K562 (cell line): ENCODE measurements around the gene CLDN20. TPM values are rescaled to one million over a fixed set of nuclear protein-coding genes. Genes with fewer than 3 reads are reported as not detected.

Experiments used
- CHD2 ChIP-seq: IDR thresholded peaks from 2 replicates; pipeline ENCODE4 v1.6.1; 2011; ENCODE audit warnings: low read depth, low read length
- CXXC5 ChIP-seq: fragments of 250-450 bp; sonication (Bioruptor Pico); IDR thresholded peaks from 2 replicates; pipeline ENCODE4 v1.8.0; 2022; ENCODE audit warnings: inconsistent platforms, mild to moderate bottlenecking, moderate library complexity
- EGR1 ChIP-seq: fragments of 450-650 bp; conservative IDR thresholded peaks from 2 replicates; pipeline ENCODE4 v1.6.1; 2017; ENCODE audit warnings: mild to moderate bottlenecking
- GABPA ChIP-seq: fragments of 200-800 bp; sonication (Bioruptor generic); conservative IDR thresholded peaks from 2 replicates; pipeline ENCODE4 v1.6.1; 2016; ENCODE audit warnings: low read depth, missing genetic modification characterization, missing compliant biosample characterization
- HCFC1 ChIP-seq: IDR thresholded peaks from 2 replicates; pipeline ENCODE4 v1.6.1; 2012; ENCODE audit warnings: low read depth, low read length, improper control_type of control experiment
- HNRNPLL ChIP-seq: fragments of 200-400 bp; formaldehyde crosslinking; IDR thresholded peaks from 2 replicates; pipeline ENCODE4 v1.6.1; 2017; ENCODE audit warnings: low read length, low read depth, mild to moderate bottlenecking; ENCODE audit not compliant: poor library complexity, severe bottlenecking
- JUNB ChIP-seq: fragments of 450-650 bp; formaldehyde crosslinking; conservative IDR thresholded peaks from 2 replicates; pipeline ENCODE4 v1.4.0; 2020; ENCODE audit warnings: mild to moderate bottlenecking
- MED1 ChIP-seq: sonication (generic); formaldehyde crosslinking; IDR thresholded peaks from 2 replicates; pipeline ENCODE4 v1.8.1; 2023; ENCODE audit warnings: missing genetic modification reagents, borderline replicate concordance
- NFATC3 ChIP-seq: fragments of 450-650 bp; IDR thresholded peaks from 2 replicates; pipeline ENCODE4 v1.6.1; 2017; ENCODE audit warnings: mild to moderate bottlenecking
- NR1H2 ChIP-seq: sonication (generic); formaldehyde crosslinking; IDR thresholded peaks from 2 replicates; pipeline ENCODE4 v1.4.0; 2020; ENCODE audit warnings: mild to moderate bottlenecking, missing genetic modification reagents
- POLR2AphosphoS2 ChIP-seq: IDR thresholded peaks from 2 replicates; pipeline ENCODE4 v1.6.1; 2012; ENCODE audit warnings: low read length, improper control_type of control experiment
- POLR3G ChIP-seq: IDR thresholded peaks from 2 replicates; pipeline ENCODE4 v1.6.1; 2011; ENCODE audit not compliant: insufficient read length, insufficient replicate concordance; ENCODE audit errors: extremely low read depth
- SP2 ChIP-seq: IDR thresholded peaks from 2 replicates; pipeline ENCODE4 v1.6.1; 2011; ENCODE audit warnings: mild to moderate bottlenecking, low read depth, low read length, moderate library complexity; ENCODE audit not compliant: poor library complexity, severe bottlenecking; ENCODE audit errors: extremely low read depth
- SRSF9 ChIP-seq: fragments of 200-400 bp; formaldehyde crosslinking; IDR thresholded peaks from 2 replicates; pipeline ENCODE4 v1.6.1; 2017; ENCODE audit warnings: low read depth, low read length, borderline replicate concordance
- TAF9B ChIP-seq: fragments of 450-650 bp; IDR thresholded peaks from 2 replicates; pipeline ENCODE4 v1.6.1; 2018; ENCODE audit warnings: mild to moderate bottlenecking; ENCODE audit not compliant: partially characterized antibody
- ZNF274 ChIP-seq: IDR thresholded peaks from 2 replicates; pipeline ENCODE4 v1.6.1; 2011; ENCODE audit warnings: low read depth, mild to moderate bottlenecking, low read length, moderate library complexity, borderline replicate concordance
- ZNF589 ChIP-seq: fragments of 200-800 bp; sonication (Bioruptor generic); IDR thresholded peaks from 2 replicates; pipeline ENCODE4 v1.6.1; 2016; ENCODE audit warnings: low read depth, missing genetic modification characterization, missing compliant biosample characterization
- polyA plus RNA-seq, 8 experiments: library from polyadenylated mRNA; depleted of rRNA in 4 of 8; stranded (reverse) in 5 of 8; unstranded in 3 of 8; fragments of >200 nt; fragmentation: Nextera tagmentation in 2 of 8; fragmentation: Illumina TruSeq in 1 of 8; extraction: Ambion mirVana in 2 of 8; extraction: Trizol in 1 of 8; gene quantifications; 2 replicates each; pipeline versions ENCODE4 v1.2.1 to v1.2.3, GENCODE V29; 2011 to 2014; ENCODE audit warnings: inconsistent platforms in 1 of 8, missing spikeins in 1 of 8
- total RNA-seq, 7 experiments: library from RNA; depleted of rRNA in 6 of 7; stranded (reverse); fragments of >200 nt in 6 of 7; fragmentation: Illumina TruSeq in 2 of 7; extraction: Trizol in 2 of 7; gene quantifications; 2 replicates each; pipeline versions ENCODE4 v1.2.1 to v1.2.3, GENCODE V29; 2011 to 2021; ENCODE audit warnings: low replicate concordance in 1 of 7
- TF ChIP-seq, protein P1 (sequence below): sonication (generic); formaldehyde crosslinking; IDR thresholded peaks from 2 replicates; pipeline ENCODE4 v1.8.0; 2022; ENCODE audit warnings: missing genetic modification reagents, mild to moderate bottlenecking, borderline replicate concordance
- TF ChIP-seq, protein P2 (sequence below): sonication (generic); formaldehyde crosslinking; IDR thresholded peaks from 2 replicates; pipeline ENCODE4 v1.8.1; 2022; ENCODE audit warnings: missing genetic modification reagents
- TF ChIP-seq, protein P3 (sequence below): sonication (generic); formaldehyde crosslinking; IDR thresholded peaks from 2 replicates; pipeline ENCODE4 v1.9.0; 2022; ENCODE audit warnings: mild to moderate bottlenecking, missing genetic modification reagents
- TF ChIP-seq, protein P4 (sequence below), 3 experiments: fragments of 200-800 bp in 1 of 3; fragments of 250-450 bp in 1 of 3; fragments of 450-650 bp in 1 of 3; sonication (Bioruptor Pico) in 1 of 3; sonication (Bioruptor generic) in 1 of 3; formaldehyde crosslinking in 1 of 3; IDR thresholded peaks; 2 replicates each; pipeline versions ENCODE4 v1.6.1 to v1.8.0; 2016 to 2022; ENCODE audit warnings: mild to moderate bottlenecking in 2 of 3, missing genetic modification characterization in 2 of 3, missing compliant biosample characterization in 1 of 3, moderate library complexity in 1 of 3

CLDN20 gene
- total and polyA plus RNA-seq, 9 of the 15 experiments (the other 6 are each of a cell fraction or from before 2014, with no cell fraction given) = not detected

GRCh38 chr6:155314092-155314772 is 50.4 kb downstream of the CLDN20 start, which contains the start of gene TFB1M (continued):
- no peak for TF ChIP-seq ZNF589 (CRISPR knock-in tag)
- TF ChIP-seq CXXC5 (CRISPR knock-in tag) = peak; percentile 54
- no peak for TF ChIP-seq NR1H2 (CRISPR knock-in tag)
- peak; percentile 62 for TF ChIP-seq CHD2
- no peak for TF ChIP-seq JUNB (CRISPR knock-in tag)
- TF ChIP-seq NFATC3 = no peak
- TF ChIP-seq, protein P1, sequence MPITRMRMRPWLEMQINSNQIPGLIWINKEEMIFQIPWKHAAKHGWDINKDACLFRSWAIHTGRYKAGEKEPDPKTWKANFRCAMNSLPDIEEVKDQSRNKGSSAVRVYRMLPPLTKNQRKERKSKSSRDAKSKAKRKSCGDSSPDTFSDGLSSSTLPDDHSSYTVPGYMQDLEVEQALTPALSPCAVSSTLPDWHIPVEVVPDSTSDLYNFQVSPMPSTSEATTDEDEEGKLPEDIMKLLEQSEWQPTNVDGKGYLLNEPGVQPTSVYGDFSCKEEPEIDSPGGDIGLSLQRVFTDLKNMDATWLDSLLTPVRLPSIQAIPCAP (CRISPR knock-in tag) = 0 out of 2 replicates have a peak, but pooled peaks have one; percentile 28
- TF ChIP-seq GABPA = peak; percentile 95
- peak; percentile 56 for TF ChIP-seq HCFC1
- TF ChIP-seq MED1 (CRISPR knock-in tag) = no peak
- TF ChIP-seq ZNF274 = no peak
- TF ChIP-seq SRSF9 = no peak
- TF ChIP-seq POLR3G = no peak
- peak; percentile 69 for TF ChIP-seq EGR1
- peak; percentile 61 for TF ChIP-seq SP2
- TF ChIP-seq TAF9B = peak; percentile 69
- TF ChIP-seq HNRNPLL = peak; percentile 86
- peak; percentile 67; the same call in 1 of the 2 replicates for TF ChIP-seq POLR2AphosphoS2
- TF ChIP-seq, protein P2, sequence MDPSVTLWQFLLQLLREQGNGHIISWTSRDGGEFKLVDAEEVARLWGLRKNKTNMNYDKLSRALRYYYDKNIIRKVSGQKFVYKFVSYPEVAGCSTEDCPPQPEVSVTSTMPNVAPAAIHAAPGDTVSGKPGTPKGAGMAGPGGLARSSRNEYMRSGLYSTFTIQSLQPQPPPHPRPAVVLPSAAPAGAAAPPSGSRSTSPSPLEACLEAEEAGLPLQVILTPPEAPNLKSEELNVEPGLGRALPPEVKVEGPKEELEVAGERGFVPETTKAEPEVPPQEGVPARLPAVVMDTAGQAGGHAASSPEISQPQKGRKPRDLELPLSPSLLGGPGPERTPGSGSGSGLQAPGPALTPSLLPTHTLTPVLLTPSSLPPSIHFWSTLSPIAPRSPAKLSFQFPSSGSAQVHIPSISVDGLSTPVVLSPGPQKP (CRISPR knock-in tag) = no peak
- TF ChIP-seq, protein P3, sequence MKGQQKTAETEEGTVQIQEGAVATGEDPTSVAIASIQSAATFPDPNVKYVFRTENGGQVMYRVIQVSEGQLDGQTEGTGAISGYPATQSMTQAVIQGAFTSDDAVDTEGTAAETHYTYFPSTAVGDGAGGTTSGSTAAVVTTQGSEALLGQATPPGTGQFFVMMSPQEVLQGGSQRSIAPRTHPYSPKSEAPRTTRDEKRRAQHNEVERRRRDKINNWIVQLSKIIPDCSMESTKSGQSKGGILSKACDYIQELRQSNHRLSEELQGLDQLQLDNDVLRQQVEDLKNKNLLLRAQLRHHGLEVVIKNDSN (CRISPR knock-in tag) = peak; percentile 46; the same call in 1 of the 2 replicates
- TF ChIP-seq, protein P4, sequence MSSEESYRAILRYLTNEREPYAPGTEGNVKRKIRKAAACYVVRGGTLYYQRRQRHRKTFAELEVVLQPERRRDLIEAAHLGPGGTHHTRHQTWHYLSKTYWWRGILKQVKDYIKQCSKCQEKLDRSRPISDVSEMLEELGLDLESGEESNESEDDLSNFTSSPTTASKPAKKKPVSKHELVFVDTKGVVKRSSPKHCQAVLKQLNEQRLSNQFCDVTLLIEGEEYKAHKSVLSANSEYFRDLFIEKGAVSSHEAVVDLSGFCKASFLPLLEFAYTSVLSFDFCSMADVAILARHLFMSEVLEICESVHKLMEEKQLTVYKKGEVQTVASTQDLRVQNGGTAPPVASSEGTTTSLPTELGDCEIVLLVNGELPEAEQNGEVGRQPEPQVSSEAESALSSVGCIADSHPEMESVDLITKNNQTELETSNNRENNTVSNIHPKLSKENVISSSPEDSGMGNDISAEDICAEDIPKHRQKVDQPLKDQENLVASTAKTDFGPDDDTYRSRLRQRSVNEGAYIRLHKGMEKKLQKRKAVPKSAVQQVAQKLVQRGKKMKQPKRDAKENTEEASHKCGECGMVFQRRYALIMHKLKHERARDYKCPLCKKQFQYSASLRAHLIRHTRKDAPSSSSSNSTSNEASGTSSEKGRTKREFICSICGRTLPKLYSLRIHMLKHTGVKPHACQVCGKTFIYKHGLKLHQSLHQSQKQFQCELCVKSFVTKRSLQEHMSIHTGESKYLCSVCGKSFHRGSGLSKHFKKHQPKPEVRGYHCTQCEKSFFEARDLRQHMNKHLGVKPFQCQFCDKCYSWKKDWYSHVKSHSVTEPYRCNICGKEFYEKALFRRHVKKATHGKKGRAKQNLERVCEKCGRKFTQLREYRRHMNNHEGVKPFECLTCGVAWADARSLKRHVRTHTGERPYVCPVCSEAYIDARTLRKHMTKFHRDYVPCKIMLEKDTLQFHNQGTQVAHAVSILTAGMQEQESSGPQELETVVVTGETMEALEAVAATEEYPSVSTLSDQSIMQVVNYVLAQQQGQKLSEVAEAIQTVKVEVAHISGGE (CRISPR knock-in tag; IDR thresholded peaks at IDR 0.05) = 0 out of 6 replicates have a peak, but pooled peaks of 1 of the 3 experiments have one; percentile 67
